ENCODE measurements around the gene ARSI. TPM values are rescaled to one million over a fixed set of nuclear protein-coding genes. Genes with fewer than 3 reads are reported as not detected.

ARSI gene
- total and polyA plus RNA-seq, 5 donors from 2014 or later, result not detected

- Mint-ChIP-seq H3K4me3 (no peak overlapping the region), H3K4me1 (no peaks in the 10 kb centered on the region), H3K27me3 (no peaks in the 10 kb centered on the region), H3K9me3 (no peaks in the 10 kb centered on the region), H3K27ac (no peak overlapping the region), H3K36me3 (no peaks in the 10 kb centered on the region)
- no peaks in the 10 kb centered on the region for H3K27me3 ChIP-seq (ENCODE audit: control insufficient read depth, insufficient read depth, low read length)
- H3K9me3 ChIP-seq (ENCODE audit: control insufficient read depth in 2 of 2, low read length in 2 of 2), result no peaks in the 10 kb centered on the region
- ATAC-seq (ENCODE audit: low read depth in 2 of 2) (no peak), DNase-seq (no peak)
- H3K4me3 ChIP-seq (ENCODE audit: low read depth, low read length), result no peak overlapping the region
- H3K4me1 ChIP-seq (ENCODE audit: control insufficient read depth, insufficient read depth, low read length, poor library complexity, severe bottlenecking), result no peaks in the 10 kb centered on the region
- no peaks in the 10 kb centered on the region for H3K36me3 ChIP-seq (ENCODE audit: control insufficient read depth, insufficient read depth, low read length)
- H3K27ac ChIP-seq (ENCODE audit: insufficient read depth, low read length, poor library complexity, severe bottlenecking), result no peak overlapping the region
These were observed 18.4 kb downstream of the ARSI start for GRCh38 chr5:150284311-150284710.

- H3K36me3 Mint-ChIP-seq, result no peaks in the 10 kb centered on the region
These were observed 18.8 kb downstream of the ARSI start for GRCh38 chr5:150283904-150284303.

GRCh38 chr5:150281987-150282386, 20.7 kb downstream of the ARSI start:
- no peaks in the 10 kb centered on the region for H3K9me3 ChIP-seq (ENCODE audit: control insufficient read depth in 2 of 2, low read length in 2 of 2)
- Mint-ChIP-seq H3K36me3 (no peaks in the 10 kb centered on the region), H3K27ac (no peak overlapping the region), H3K27me3 (no peaks in the 10 kb centered on the region), H3K4me3 (no peak overlapping the region), H3K4me1 (no peaks in the 10 kb centered on the region), H3K9me3 (no peaks in the 10 kb centered on the region)
- H3K36me3 ChIP-seq (ENCODE audit: control insufficient read depth, insufficient read depth, low read length), result no peaks in the 10 kb centered on the region
- no peak overlapping the region for H3K27ac ChIP-seq (ENCODE audit: insufficient read depth, low read length, poor library complexity, severe bottlenecking)
- DNase-seq, result no peak
- H3K4me1 ChIP-seq (ENCODE audit: control insufficient read depth, insufficient read depth, low read length, poor library complexity, severe bottlenecking), result no peaks in the 10 kb centered on the region
- no peak overlapping the region for H3K4me3 ChIP-seq (ENCODE audit: low read depth, low read length)
- ATAC-seq (ENCODE audit: low read depth in 2 of 2), result no peak
- no peaks in the 10 kb centered on the region for H3K27me3 ChIP-seq (ENCODE audit: control insufficient read depth, insufficient read depth, low read length)

More at GRCh38 chr5:150283904-150284303, 18.8 kb downstream of the ARSI start:
- no peak for DNase-seq
- Histone ChIP-seq H3K4me1 (ENCODE audit: control insufficient read depth, insufficient read depth, low read length, poor library complexity, severe bottlenecking) (no peaks in the 10 kb centered on the region), H3K9me3 (ENCODE audit: control insufficient read depth in 2 of 2, low read length in 2 of 2) (no peaks in the 10 kb centered on the region), H3K27me3 (ENCODE audit: control insufficient read depth, insufficient read depth, low read length) (no peaks in the 10 kb centered on the region), H3K36me3 (ENCODE audit: control insufficient read depth, insufficient read depth, low read length) (no peaks in the 10 kb centered on the region), H3K4me3 (ENCODE audit: low read depth, low read length) (no peak overlapping the region), H3K27ac (ENCODE audit: insufficient read depth, low read length, poor library complexity, severe bottlenecking) (no peak overlapping the region)
- H3K9me3 Mint-ChIP-seq, result no peaks in the 10 kb centered on the region
- H3K27me3 Mint-ChIP-seq, result no peaks in the 10 kb centered on the region
- no peak overlapping the region for H3K4me3 Mint-ChIP-seq
- no peak for ATAC-seq (ENCODE audit: low read depth in 2 of 2)
- no peak overlapping the region for H3K27ac Mint-ChIP-seq
- no peaks in the 10 kb centered on the region for H3K4me1 Mint-ChIP-seq

GRCh38 chr5:150279330-150280020, 23.2 kb downstream of the ARSI start:
- Mint-ChIP-seq H3K4me1 (no peaks in the 10 kb centered on the region), H3K27me3 (peaks cover 4% of the 10 kb centered on the region)
- H3K27me3 ChIP-seq (ENCODE audit: control insufficient read depth, insufficient read depth, low read length), result no peaks in the 10 kb centered on the region

GRCh38 chr5:150278916-150279315, 23.8 kb downstream of the ARSI start:
- no peaks in the 10 kb centered on the region for H3K9me3 ChIP-seq (ENCODE audit: control insufficient read depth in 2 of 2, low read length in 2 of 2)
- H3K36me3 ChIP-seq (ENCODE audit: control insufficient read depth, insufficient read depth, low read length), result no peaks in the 10 kb centered on the region
- no peaks in the 10 kb centered on the region for H3K4me1 ChIP-seq (ENCODE audit: control insufficient read depth, insufficient read depth, low read length, poor library complexity, severe bottlenecking)
- no peak overlapping the region for H3K4me3 ChIP-seq (ENCODE audit: low read depth, low read length)
- Mint-ChIP-seq H3K4me3 (no peak overlapping the region), H3K4me1 (no peaks in the 10 kb centered on the region), H3K27ac (no peak overlapping the region), H3K9me3 (no peaks in the 10 kb centered on the region), H3K27me3 (peaks cover 4% of the 10 kb centered on the region), H3K36me3 (no peaks in the 10 kb centered on the region)
- no peak for ATAC-seq (ENCODE audit: low read depth in 2 of 2)
- no peak for DNase-seq
- H3K27me3 ChIP-seq (ENCODE audit: control insufficient read depth, insufficient read depth, low read length), result no peaks in the 10 kb centered on the region
- H3K27ac ChIP-seq (ENCODE audit: insufficient read depth, low read length, poor library complexity, severe bottlenecking), result no peak overlapping the region

More at GRCh38 chr5:150279330-150280020, 23.2 kb downstream of the ARSI start:
- Histone ChIP-seq H3K4me3 (ENCODE audit: low read depth, low read length) (no peak overlapping the region), H3K9me3 (ENCODE audit: control insufficient read depth in 2 of 2, low read length in 2 of 2) (no peaks in the 10 kb centered on the region), H3K27ac (ENCODE audit: insufficient read depth, low read length, poor library complexity, severe bottlenecking) (no peak overlapping the region), H3K36me3 (ENCODE audit: control insufficient read depth, insufficient read depth, low read length) (no peaks in the 10 kb centered on the region), H3K4me1 (ENCODE audit: control insufficient read depth, insufficient read depth, low read length, poor library complexity, severe bottlenecking) (no peaks in the 10 kb centered on the region)
- Mint-ChIP-seq H3K36me3 (no peaks in the 10 kb centered on the region), H3K4me3 (no peak overlapping the region), H3K27ac (no peak overlapping the region), H3K9me3 (no peaks in the 10 kb centered on the region)
- DNase-seq (no peak), ATAC-seq (ENCODE audit: low read depth in 2 of 2) (no peak)

GRCh38 chr5:150278046-150278730, 24.5 kb downstream of the ARSI start:
- Histone ChIP-seq H3K9me3 (ENCODE audit: control insufficient read depth in 2 of 2, low read length in 2 of 2) (no peaks in the 10 kb centered on the region), H3K4me1 (ENCODE audit: control insufficient read depth, insufficient read depth, low read length, poor library complexity, severe bottlenecking) (no peaks in the 10 kb centered on the region), H3K4me3 (ENCODE audit: low read depth, low read length) (no peak overlapping the region), H3K36me3 (ENCODE audit: control insufficient read depth, insufficient read depth, low read length) (no peaks in the 10 kb centered on the region), H3K27ac (ENCODE audit: insufficient read depth, low read length, poor library complexity, severe bottlenecking) (no peak overlapping the region), H3K27me3 (ENCODE audit: control insufficient read depth, insufficient read depth, low read length) (no peaks in the 10 kb centered on the region)
- DNase-seq (no peak), ATAC-seq (ENCODE audit: low read depth in 2 of 2) (no peak)
- Mint-ChIP-seq H3K27me3 (peaks cover 4% of the 10 kb centered on the region), H3K27ac (no peak overlapping the region), H3K4me3 (no peak overlapping the region), H3K36me3 (no peaks in the 10 kb centered on the region), H3K9me3 (no peaks in the 10 kb centered on the region), H3K4me1 (no peaks in the 10 kb centered on the region)

GRCh38 chr5:150277043-150277442, 25.7 kb downstream of the ARSI start:
- Histone ChIP-seq H3K4me3 (ENCODE audit: low read depth, low read length) (no peak overlapping the region), H3K27ac (ENCODE audit: insufficient read depth, low read length, poor library complexity, severe bottlenecking) (no peak overlapping the region), H3K36me3 (ENCODE audit: control insufficient read depth, insufficient read depth, low read length) (no peaks in the 10 kb centered on the region), H3K4me1 (ENCODE audit: control insufficient read depth, insufficient read depth, low read length, poor library complexity, severe bottlenecking) (no peaks in the 10 kb centered on the region), H3K27me3 (ENCODE audit: control insufficient read depth, insufficient read depth, low read length) (no peaks in the 10 kb centered on the region), H3K9me3 (ENCODE audit: control insufficient read depth in 2 of 2, low read length in 2 of 2) (no peaks in the 10 kb centered on the region)
- ATAC-seq (ENCODE audit: low read depth in 2 of 2) (no peak), DNase-seq (no peak)
- Mint-ChIP-seq H3K4me1 (no peaks in the 10 kb centered on the region), H3K27ac (no peak overlapping the region), H3K36me3 (no peaks in the 10 kb centered on the region), H3K9me3 (peaks cover 0 to 1% (median 0%) of the 10 kb centered on the region in 7 donors), H3K4me3 (no peak overlapping the region), H3K27me3 (peaks cover 4% of the 10 kb centered on the region)

- no peaks in the 10 kb centered on the region for H3K36me3 Mint-ChIP-seq
- H3K9me3 Mint-ChIP-seq, result peaks cover 0 to 1% (median 0%) of the 10 kb centered on the region in 7 donors
- H3K27me3 Mint-ChIP-seq, result peaks cover 8% of the 10 kb centered on the region
- no peak for ATAC-seq (ENCODE audit: low read depth in 2 of 2)
- no peaks in the 10 kb centered on the region for H3K36me3 ChIP-seq (ENCODE audit: control insufficient read depth, insufficient read depth, low read length)
- DNase-seq, result no peak
- no peak overlapping the region for H3K4me3 ChIP-seq (ENCODE audit: low read depth, low read length)
- H3K9me3 ChIP-seq (ENCODE audit: control insufficient read depth in 2 of 2, low read length in 2 of 2), result no peaks in the 10 kb centered on the region
- H3K27me3 ChIP-seq (ENCODE audit: control insufficient read depth, insufficient read depth, low read length), result no peaks in the 10 kb centered on the region
- no peak overlapping the region for H3K27ac Mint-ChIP-seq
- H3K4me3 Mint-ChIP-seq, result no peak overlapping the region
- no peaks in the 10 kb centered on the region for H3K4me1 Mint-ChIP-seq
- H3K4me1 ChIP-seq (ENCODE audit: control insufficient read depth, insufficient read depth, low read length, poor library complexity, severe bottlenecking), result no peaks in the 10 kb centered on the region
- H3K27ac ChIP-seq (ENCODE audit: insufficient read depth, low read length, poor library complexity, severe bottlenecking), result no peak overlapping the region
These were observed 27.9 kb downstream of the ARSI start for GRCh38 chr5:150274811-150275210.
